ENCODE measurements around the gene KLF17.
A peak's percentile ranks its signal among the peaks of the same experiment; 100 is the strongest.

Gene KLF17, protein sequence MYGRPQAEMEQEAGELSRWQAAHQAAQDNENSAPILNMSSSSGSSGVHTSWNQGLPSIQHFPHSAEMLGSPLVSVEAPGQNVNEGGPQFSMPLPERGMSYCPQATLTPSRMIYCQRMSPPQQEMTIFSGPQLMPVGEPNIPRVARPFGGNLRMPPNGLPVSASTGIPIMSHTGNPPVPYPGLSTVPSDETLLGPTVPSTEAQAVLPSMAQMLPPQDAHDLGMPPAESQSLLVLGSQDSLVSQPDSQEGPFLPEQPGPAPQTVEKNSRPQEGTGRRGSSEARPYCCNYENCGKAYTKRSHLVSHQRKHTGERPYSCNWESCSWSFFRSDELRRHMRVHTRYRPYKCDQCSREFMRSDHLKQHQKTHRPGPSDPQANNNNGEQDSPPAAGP

DNA sequence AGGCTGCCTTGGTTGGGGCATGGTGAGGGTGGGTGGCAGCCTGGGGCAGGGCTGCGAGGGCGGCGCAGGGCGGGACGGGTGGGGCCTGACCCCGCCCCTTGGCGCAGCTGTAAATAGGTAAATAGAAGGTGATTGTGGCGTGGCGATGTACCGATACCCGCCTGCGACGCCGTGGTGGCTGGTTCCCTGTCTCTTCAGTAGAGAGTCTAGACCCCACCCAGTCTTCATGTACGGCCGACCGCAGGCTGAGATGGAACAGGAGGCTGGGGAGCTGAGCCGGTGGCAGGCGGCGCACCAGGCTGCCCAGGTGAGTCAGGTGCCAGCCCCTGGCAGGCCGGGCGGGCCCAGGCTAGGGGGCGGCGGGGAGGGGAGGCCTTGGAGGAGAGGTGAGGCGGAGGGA is at the start of gene KLF17:
KLF17 (plus strand) TSS at position 140 of the 400 bp plus-strand sequence; CDS start at position 227, 87 bp downstream.
- DNase-seq, result no peak

DNA sequence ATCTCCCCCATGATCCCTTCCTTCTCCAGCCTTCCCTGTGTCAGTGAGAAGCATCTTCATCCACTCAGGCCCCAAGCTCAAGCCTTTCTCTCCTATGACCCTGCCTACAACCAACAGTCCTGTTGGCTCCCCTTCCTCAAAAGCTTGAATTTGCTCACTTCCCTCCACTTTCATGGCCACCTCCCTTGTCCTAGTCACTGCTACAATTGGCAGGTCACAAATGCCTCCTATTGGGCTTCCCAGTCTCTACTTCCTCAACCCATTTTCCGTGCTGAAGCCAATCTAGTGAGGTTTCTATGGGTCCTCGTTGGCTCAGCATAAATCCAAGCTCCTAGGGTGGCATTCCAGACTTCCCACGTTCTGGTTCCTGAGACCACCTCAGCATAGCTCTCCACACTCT is 47.2 kb upstream of the KLF17 start:
- peak in 1 of 2 donors; percentile 30 for DNase-seq

DNA sequence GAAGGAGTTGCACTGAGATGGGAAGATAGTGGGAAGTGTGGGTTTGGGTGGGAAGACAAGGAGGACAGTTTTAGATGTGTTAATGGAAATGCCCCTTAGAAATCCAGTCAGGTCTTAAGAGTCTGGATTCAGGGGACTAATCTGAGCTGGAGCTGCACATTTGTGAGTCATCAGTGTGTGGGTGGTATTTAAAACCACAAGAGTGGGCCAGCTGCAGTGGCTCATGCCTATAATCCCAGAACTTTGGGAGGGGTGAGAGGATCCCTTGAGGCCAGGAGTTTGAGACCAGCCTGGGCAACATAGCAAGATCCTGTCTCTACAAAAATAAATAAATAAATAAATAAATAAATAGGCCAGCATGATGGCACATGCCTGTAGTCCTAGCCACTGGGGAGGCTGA is 46.4 kb upstream of the KLF17 start:
- DNase-seq, result peak; percentile 76 to 87

DNA sequence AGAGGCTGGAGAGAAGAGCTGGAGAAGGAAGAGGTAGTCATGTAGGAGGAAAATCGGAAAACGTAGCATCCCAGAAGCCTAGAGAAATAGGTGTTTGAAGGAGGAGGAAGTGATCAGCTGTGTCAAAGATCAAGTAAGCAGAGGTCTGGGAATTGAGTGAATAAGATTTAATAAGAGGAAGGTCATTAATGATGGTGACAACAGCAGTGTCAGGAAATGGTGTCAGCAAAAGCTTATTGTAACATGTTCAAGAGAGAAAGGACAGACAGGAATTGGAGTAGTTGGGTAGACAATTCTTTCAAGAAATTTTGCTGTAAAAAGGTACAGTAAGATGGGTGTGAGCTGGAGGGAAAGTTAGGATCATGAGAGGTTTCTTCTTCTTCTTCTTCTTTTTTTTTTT is 45.8 kb upstream of the KLF17 start:
- peak in 1 of 2 donors; percentile 25 for DNase-seq

DNA sequence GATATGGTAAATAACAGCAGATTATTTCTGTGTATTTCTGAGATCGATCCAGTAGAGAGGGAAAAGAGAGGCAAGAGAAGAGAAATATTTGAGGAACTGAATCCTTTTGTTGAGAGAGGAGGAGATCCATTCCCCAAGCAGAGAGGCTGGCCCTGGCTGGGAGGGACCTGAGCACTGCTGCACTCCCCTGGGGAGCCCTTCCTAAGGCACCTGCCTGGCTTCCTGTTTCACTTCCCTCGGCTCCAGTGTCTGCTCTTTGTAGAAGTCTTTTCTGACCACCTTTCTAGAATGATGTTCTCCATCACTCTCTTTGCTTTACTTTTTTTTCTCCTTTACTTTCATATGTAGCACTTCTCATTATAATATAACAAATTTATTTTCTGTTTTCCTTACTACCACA is 45.1 kb upstream of the KLF17 start:
- no peak for DNase-seq

DNA sequence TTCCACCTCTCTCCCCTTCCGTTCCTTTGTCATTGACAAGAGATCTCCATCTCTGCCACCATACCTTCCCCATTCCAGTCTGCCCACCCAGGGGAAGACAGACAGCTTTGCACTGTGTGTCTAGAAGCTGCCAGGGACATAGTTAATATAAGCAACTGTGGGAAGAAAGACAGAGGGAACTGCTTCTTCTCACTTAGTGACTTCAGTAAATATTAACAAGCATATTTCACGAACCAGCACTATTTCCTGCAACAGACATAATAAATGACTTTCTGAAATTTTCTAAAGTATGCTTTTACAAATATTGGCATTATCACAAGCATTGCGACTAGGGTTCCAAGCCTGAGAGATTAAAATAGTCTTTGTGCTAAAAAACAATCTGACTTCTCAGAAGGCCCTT is 44.2 kb upstream of the KLF17 start:
- no peak for DNase-seq

DNA sequence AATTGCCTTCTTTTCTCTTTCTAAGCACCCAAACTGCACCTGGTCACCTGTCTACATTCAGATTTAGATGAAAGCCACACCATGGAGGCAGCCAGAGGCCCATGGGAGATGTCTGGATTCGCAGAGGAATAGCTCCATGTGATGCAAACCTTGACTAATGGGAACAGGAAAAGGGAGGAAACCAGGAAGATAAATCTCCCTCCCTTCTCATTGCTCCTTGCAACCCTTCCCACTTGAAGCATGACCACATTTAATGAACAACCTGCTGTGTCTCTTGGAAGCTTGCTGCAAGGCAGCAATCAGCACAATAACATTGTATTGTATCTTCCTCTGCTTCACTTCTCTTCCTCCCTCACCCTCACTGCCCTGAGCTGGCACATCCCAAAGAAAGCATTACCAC is 42.6 kb upstream of the KLF17 start:
- no peak for DNase-seq

DNA sequence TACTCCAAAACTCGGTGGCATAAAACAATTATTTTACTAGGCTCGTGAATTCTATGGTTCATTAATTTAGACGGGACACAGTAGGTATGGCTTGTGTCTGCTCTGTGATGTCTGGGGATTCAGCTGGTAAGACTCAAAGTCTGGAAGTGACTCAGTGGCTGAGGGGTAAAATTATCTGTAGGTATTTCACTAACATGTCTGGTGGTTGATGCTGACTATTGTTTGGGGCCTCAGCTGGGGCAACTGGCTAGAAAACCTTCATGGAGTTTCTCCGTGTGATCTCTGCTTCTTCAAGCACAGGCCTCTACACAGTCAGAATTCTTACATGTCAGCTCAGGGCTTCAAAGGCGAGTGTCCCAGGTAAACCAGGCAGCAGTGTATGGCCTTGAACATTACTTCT is 41.2 kb upstream of the KLF17 start:
- no peak for DNase-seq

DNA sequence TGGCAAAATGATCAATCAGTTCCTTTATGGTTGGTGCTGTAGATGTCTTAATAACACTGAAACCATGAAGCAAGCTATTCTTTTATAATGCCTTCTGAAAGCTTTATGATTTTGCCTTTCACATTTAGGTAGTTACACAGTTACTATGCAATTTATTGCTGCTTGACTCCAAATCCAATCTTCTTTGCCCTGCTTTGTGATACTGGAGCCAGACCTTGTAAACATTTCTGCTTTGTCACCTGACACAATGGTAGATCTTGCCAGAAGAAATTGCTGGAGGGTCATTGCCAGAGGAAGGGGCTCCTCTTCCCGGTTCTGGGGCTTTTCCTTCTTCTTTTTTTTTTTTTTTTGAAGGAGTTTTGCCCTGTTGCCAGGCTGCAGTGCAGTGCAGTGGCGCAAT is 40.5 kb upstream of the KLF17 start:
- no peak for DNase-seq

DNA sequence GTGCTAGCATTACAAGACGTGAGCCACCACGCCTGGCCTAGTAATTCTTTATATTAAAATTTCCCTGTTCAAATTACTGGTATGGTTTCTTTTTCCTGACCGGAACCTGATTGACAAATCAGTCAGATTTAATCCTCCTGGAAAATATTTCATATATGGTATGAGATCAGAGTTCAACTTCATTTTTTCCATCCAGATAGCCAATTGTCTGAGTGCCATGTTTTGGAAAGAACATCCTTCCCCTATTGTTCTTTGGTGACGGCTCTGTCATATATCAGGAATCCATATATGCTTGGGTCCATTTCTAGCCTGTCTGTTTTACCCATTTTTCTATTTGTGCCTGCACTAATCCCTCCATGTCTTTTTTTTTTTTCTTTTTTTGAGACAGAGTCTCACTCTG is 39.1 kb upstream of the KLF17 start:
- DNase-seq, result no peak

DNA sequence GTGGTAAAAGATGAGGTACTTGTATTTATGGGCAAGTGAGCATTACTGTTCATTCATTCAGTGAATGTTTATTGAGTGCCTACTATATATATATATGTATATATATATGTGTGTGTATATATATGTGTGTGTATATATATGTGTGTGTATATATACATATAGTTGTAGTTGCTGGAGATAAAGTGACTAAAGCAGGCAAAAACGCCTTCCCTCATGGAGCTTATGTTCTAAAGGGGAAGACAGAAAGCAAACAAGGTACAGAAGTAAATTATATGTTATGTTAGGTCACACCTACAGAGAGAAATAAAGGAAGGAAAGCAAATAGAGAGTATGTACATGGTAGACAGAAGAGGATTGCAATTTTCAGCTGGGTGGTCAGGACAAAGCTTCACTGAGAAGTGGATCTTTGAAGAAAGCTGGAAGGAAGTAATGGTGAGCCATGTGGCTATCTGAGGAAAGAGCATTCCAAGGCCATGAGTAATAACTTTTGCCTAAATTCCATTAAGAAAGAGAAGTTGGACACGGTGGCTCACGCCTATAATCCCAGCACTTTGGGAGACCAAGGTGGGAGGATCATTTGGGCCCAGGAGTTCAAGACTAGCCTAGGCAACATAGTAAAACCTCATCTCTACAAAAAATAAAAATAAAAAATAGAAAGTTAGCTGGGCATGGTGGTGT is 33.5 kb upstream of the KLF17 start:
- DNase-seq, result no peak

DNA sequence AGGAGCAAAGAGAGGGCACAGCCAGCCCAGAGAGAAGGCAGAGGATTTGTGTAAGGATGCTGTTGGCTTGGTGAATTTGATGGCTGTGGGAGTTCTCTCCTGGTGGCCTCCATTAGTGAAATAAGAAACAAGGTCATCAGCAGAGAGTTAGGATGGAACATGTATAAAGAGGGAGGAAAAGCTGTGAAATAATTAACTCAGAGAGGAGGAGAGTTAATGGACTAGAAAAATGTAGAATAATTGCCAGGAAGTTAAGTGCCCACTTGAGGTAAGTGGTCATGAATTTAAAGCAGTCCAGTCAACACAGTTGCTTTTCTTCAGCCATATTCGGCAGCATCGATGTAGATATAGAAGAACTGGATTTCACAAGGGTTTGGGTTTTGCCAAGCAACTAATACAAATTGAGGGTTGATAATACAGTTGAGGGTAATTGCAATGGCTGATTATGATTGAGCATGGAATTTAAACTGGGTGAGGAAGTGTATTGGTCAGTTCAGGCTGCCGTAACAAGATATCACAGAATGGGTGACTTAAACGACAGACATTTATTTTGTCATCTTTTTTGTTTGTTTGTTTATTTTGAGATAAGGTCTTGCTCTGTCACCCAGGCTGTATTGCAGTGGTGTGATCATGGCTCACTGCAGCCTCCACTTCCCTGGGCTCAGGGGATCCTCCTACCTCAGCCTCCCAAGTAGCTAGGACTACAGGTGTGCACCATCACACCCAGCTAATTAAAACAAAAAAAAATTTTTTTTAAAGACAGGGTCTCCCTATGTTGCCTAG is 31.7 kb upstream of the KLF17 start:
- no peak for DNase-seq

DNA sequence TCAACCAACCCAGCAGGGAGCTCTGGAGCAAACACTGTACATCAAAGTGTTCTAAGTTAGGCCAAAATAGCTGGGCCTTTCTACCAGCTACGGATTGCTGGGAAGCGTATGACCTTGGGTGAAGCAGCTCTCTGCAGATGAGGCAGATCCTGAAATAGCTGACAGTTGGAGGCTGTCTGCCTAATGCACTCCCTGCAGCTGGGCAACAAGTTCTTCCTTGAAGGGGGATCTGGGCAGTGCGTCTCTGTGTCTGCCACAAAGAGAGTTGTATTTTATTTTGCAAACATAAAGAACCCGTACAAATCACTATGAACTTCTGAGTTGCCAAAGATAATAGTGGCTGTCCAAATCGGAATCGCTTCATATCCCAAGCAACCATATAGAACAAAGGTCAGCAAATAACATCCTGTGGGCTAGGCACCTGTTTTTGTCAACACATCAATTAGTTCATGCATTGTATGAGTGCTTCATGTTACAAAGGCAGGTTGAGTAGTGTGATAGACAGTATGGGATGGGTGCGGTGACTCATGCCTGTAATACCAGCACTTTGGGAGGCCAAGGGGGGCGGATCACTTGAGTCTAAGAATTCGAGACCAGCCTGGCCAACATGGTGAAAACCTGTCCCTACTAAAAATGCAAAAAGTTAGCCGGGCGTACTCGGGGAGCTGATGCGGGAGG is 29.1 kb upstream of the KLF17 start:
- DNase-seq, result no peak

DNA sequence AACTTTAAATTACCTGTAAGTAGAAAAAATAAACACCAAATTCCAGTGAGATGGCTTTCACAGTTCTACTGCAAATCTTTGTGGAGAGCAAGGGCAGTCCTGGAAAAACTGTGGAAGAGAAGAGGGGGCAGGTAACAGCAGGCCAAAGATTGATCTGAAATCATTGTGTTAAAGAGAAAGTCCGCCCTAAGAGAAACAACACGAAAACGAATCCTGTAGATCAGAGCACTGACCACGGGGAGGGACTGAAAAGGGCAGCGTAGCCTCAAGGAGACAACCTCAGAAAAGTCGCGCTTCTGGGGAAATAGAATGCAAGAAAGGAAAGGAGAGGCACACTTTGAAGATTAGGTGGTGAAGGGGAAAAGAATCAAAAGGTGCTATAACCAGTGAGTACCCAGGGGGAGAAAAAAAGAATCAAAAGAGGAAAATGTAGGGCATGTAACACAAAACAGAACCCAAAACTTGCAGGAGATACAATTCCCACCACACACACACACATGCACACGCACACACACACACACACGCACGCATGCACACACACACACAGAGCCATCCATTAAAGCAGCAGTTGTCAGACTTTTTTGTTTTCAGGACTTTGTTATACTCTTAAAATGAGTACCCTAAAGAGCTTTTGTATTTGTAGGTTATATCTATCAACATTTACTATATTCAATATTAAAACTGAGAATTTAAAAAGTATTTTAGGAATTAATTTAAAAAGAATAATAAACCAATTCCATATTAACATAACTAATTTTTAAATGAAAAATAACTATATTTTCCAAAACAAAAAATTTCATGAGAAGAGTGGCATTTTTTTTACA is 28.0 kb upstream of the KLF17 start:
- no peak for DNase-seq

DNA sequence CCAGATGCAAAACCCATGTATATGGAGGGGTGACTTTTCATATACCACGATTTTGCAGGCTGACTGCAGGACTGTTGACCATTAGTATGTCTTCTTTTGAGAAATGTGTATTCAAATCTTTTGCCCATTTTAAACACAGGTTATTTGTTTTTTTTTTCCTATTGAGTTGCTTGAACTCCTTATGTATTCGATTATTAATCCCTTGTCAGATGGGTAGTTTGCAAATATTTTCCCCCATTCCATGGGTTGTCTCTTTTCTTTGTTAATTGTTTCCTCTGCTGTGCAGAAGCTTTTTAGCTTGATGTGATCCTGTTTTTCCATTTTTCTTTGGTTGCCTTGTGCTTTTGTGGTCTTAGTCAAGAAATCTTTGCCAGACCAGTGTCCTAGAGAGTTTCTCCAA is 24.6 kb upstream of the KLF17 start:
- DNase-seq, result no peak

DNA sequence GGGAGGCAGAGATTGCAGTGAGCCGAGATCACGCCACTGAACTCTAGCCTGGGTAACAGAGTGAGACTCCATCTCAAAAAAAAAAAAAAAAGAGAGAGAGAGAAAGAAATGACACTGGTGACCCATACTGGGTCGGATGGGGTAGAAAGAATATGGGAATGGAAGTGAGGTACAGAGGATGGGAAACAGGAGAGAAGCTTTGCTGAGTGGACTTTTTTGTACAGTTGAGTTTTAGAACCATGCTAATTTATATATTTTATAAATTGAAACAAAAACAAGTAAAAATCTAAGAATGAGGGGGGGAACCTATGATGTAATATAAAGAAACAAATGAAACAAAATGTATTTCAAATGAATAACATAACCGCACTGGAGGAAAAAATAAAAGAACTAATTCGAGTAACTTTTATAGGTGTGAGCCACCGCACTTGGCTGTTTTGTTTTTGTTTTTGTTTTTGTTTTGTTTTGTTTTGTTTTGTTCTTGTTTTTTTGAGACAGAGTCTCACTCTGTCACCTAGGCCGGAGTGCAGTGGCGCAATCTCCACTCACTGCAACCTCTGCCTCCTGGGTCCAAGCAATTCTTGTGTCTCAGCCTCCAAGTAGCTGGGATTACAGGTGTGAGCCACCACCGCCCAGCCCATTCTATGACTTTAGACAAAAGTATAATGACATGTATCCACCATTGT is 18.3 kb upstream of the KLF17 start:
- no peak for DNase-seq

DNA sequence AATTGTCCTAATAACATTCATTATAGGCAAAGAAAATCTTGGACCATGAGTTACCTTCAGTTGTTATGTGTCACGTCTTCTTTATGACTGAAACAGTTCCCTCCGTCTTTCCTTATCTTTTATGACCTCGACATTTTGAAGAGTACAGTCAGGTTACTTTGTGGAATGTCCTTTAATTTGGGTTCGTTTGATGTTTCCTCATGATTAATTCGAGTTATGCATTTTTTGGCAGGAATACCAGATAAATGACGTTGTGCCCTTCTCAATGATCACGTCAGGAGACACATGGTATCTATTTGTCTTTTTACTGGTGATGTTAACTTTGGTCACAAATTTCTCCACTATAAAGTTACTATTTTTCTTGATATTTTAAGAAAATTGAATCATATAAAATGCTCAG is 17.3 kb upstream of the KLF17 start:
- no peak for DNase-seq

DNA sequence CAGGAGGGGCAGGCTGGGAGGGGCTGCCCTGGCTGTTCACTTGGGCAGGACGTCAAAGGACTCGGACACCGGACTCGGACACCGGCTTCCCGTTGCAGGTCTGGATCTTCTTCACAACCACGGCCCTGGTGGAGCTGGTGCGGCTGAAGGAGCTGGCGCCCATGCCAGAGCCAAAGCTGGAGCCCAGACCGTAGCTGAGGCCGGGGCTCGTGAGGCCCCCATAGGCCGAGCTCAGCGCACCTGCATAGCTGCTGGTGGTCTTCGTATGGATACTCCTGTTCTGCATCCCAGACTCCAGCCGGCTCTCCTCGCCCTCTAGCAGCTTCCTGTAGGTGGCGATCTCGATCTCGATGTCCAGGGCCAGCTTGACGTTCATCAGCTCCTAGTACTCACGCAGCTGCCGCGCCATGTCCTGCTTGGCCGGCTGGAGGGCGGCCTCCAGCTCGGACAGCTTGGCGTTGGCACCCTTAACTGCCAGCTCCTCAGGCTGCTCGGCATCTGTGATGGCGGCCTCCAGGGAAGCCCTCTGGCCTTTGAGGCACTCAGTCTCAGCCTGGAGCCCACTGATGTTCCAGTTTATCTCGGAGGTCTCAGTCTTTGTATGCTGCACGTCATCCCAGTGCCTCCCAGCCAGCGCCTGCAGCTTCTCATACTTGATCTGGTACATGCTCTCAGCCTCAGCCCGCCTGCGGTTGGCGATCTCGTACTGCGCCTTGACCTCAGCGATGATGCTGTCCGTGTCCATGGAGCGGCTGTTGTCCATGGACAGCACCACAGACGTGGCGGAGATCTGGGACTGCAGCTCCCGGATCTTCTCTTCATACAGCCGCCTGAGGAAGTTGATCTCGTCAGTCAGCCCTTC is 15.1 kb upstream of the KLF17 start:
- no peak for DNase-seq

DNA sequence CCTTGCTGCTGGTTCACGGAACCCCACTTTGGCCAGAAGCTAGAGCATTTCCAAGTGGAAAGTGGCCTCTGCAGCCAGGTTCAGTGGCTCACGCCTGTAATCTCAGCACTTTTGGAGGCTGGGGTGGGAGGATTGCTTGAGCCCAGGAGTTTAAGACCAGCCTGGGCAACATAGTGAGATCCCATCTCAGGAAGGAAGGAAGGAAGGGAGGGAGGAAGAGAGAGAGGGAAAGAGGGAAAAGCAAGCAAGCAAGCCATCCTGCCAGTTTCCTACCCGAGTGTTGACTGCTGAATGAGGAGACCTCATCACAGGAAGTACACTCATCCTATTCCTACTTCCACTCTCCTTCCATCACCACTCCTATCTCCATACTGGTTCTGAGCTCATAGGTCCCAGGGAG is 12.8 kb upstream of the KLF17 start:
- DNase-seq, result no peak

DNA sequence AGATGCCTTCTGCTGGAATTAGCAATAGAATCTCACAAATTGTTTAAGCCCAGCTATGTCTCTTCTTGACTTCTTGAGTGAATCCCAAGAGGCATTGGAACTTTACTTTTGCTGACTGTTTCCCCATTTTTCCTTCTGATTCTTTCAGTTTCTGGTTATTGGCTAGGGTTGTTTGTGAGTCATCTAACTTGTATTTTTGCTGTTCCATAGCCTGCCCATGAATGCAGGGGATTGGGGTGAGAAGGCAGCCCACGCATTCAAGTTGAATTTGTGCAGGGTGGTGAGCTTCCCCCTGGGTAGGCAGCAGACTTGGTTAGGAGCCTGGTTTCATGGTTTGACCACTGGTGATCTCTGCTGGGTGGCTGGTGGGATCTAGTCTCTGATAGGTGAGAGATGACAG is 10.4 kb upstream of the KLF17 start:
- peak; percentile 5 to 6 for DNase-seq

DNA sequence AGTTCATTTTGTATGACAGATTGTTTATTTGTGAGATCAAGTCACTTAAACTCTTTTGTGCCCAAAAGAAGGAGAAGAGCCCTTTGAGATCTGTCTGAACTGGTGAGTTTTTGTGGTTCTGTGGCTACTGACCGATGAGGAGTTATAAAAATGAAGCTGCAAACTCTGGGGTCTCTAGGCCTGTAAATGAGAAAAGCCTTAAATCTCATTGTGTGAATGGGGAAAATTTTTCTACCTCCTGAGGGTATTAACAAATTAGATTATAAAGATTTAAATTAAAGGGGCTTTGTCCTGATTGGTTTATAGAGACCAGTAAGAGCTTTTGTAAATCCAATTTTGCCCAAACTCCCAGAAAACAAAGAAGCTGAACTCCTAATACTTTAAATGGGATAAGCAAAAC is 9.7 kb upstream of the KLF17 start:
- no peak for DNase-seq

All from inflammatory macrophage treated with lipopolysaccharide for 1 hour (primary cell).